Spinal cord (tissue), 10 donors: ENCODE measurements around the gene GNAL. TPM values are rescaled to one million over a fixed set of nuclear protein-coding genes. Genes with fewer than 3 reads are reported as not detected.

Source experiments
- DNase-seq, 6 donors: peaks; one replicate each; pipeline versions ENCODE4 v3.0.0 to v3.0.0-alpha.2; 2013 to 2015; ENCODE audit warnings: low spot score in 6 of 6, low read depth in 4 of 6
- H3K27ac ChIP-seq: one replicate; pipeline ENCODE4 v1.5.1; 2013; ENCODE audit warnings: low read depth, low read length, control low read depth
- H3K27me3 ChIP-seq: one replicate; pipeline ENCODE4 v1.6.1; 2013; ENCODE audit warnings: low read length; ENCODE audit not compliant: control insufficient read depth, insufficient read depth
- H3K36me3 ChIP-seq: one replicate; pipeline ENCODE4 v1.6.1; 2013; ENCODE audit warnings: low read length; ENCODE audit not compliant: control insufficient read depth, insufficient read depth
- H3K4me1 ChIP-seq: one replicate; pipeline ENCODE4 v1.6.1; 2013; ENCODE audit warnings: low read length; ENCODE audit not compliant: control insufficient read depth, insufficient read depth
- H3K4me3 ChIP-seq: one replicate; pipeline ENCODE4 v1.5.1; 2013; ENCODE audit warnings: low read depth, low read length, control low read depth
- H3K9me3 ChIP-seq: one replicate; pipeline ENCODE4 v1.6.1; 2013; ENCODE audit warnings: low read length; ENCODE audit not compliant: control insufficient read depth, insufficient read depth
- WGBS: methylation state at CpG from one replicate; pipeline ENCODE4 v1.1.5; 2013; ENCODE audit warnings: missing lambda C conversion rate; ENCODE audit not compliant: insufficient coverage; 5-methylcytosine and 5-hydroxymethylcytosine counted together
- polyA plus RNA-seq, 2 donors: library from polyadenylated mRNA; unstranded; fragments of 120-200 nt; gene quantifications; one replicate each; pipeline ENCODE4 v1.2.1, GENCODE V29; 2013; ENCODE audit not compliant: insufficient read length in 2 of 2
- total RNA-seq, 2 donors: library from RNA; depleted of rRNA in 1 of 2; stranded (reverse); fragments of 120-200 nt in 1 of 2; fragments of >200 nt in 1 of 2; gene quantifications; one replicate each; pipeline versions ENCODE4 v1.2.3 to v1.2.4, GENCODE V29; 2013 to 2014
- donor health status: healthy.

The GNAL gene
- total and polyA plus RNA-seq, 4 donors, result 30.2 to 81.0 (median 70.7) TPM

DNA sequence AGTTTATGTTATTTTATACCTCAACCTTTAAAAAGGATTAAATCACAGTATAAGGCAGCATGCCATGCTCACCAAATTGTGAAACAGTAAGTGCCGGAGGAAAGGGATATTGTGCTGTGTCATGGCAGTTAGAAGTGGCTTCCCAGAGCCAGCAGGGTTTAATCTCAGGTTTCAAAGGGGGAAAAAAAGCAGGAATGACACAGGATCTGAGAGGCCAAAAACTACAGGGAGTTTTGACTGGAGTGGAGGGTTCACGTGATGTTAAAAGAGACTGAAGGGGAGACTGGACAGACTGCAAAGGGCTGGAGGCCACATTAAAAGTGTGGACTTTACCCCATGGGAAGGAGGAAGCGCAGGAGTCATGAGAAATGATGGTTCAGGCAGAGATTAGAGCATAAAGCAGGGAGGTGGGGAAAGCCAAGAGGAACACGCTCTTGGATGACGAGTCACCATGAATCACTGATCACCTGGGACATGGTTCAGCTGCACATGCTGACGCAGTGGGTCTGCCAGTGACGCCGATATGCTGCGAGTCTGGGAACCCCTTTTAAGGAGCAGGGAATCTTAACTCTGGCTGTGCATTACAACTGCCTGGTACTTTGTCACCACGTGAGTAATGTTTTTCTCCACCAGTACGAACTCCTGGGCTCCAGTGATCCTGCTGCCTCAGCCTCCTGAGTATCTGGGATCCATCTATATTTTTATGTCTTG, 168.3 kb downstream of the GNAL start:
- Histone ChIP-seq H3K36me3 (peaks cover 13% of the 10 kb centered on the region), H3K27me3 (no peaks in the 10 kb centered on the region), H3K4me3 (no peak overlapping the region), H3K9me3 (no peaks in the 10 kb centered on the region), H3K4me1 (peaks cover 4% of the 10 kb centered on the region), H3K27ac (peak overlapping the region; percentile 42)
- WGBS, result 48% methylated on average over 9 of the region's 11 CpGs
- peak in 2 of 6 donors; percentile 24 to 65 for DNase-seq

DNA sequence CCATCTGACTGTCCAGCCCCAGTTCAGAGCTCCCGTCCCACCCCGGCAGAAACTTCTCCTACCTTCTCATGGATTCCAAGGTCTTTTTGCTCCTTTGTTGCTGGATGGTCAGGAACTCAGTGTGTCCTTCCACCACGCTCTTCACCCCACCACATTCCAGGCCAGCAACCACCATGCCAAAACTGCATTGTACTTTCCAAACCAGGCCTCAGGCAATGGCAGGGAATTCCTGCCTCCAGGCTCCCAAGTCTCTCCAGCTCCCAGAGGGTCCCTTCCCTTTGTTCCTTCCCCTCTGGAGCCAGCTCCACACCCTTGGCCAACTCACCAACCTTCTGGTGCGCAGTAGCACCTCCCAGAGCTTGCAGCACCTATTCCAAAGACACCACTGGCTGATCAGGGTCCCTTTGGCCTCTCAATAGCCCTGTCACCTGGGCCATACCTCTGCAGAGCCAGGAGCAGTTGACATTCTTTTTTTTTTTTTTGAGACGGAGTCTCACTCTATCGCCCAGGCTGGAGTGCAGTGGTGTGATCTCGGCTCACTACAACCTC, 170.3 kb downstream of the GNAL start:
- H3K27ac ChIP-seq, result no peak overlapping the region
- H3K9me3 ChIP-seq, result no peaks in the 10 kb centered on the region
- peaks cover 13% of the 10 kb centered on the region for H3K36me3 ChIP-seq
- H3K4me3 ChIP-seq, result no peak overlapping the region
- no peak for DNase-seq
- 88% methylated on average over 4 of the region's 7 CpGs for whole genome bisulfite sequencing
- H3K27me3 ChIP-seq, result no peaks in the 10 kb centered on the region
- no peaks in the 10 kb centered on the region for H3K4me1 ChIP-seq

DNA sequence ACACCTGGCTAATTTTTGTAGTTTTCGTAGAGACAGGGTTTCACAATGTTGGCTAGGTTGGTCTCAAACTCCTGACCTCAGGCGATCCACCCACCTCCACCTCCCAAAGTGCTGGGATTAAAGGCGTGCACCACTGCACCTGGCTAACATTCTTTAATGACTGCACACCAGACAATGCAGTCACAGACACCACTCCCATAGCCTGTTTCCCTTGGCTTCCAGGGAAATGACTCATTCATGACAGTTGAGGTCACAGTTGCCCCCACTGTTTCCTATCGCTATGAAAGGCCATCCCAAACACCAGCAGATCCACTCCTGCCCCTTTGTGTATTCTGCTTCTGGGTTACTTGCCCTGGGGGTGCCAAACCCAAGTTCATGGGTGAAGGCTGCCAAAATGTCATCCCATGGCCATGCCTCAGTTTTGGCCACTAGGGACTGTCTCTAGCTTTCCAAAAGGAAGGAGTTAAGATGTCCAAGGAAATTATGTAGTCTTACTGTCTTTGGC, 170.9 kb downstream of the GNAL start:
- H3K9me3 ChIP-seq, result no peaks in the 10 kb centered on the region
- DNase-seq, result no peak
- H3K27me3 ChIP-seq, result no peaks in the 10 kb centered on the region
- H3K4me1 ChIP-seq, result no peaks in the 10 kb centered on the region
- 94% methylated on average over 4 of the region's 4 CpGs for WGBS
- no peak overlapping the region for H3K27ac ChIP-seq
- H3K4me3 ChIP-seq, result no peak overlapping the region
- H3K36me3 ChIP-seq, result peaks cover 11% of the 10 kb centered on the region

DNA sequence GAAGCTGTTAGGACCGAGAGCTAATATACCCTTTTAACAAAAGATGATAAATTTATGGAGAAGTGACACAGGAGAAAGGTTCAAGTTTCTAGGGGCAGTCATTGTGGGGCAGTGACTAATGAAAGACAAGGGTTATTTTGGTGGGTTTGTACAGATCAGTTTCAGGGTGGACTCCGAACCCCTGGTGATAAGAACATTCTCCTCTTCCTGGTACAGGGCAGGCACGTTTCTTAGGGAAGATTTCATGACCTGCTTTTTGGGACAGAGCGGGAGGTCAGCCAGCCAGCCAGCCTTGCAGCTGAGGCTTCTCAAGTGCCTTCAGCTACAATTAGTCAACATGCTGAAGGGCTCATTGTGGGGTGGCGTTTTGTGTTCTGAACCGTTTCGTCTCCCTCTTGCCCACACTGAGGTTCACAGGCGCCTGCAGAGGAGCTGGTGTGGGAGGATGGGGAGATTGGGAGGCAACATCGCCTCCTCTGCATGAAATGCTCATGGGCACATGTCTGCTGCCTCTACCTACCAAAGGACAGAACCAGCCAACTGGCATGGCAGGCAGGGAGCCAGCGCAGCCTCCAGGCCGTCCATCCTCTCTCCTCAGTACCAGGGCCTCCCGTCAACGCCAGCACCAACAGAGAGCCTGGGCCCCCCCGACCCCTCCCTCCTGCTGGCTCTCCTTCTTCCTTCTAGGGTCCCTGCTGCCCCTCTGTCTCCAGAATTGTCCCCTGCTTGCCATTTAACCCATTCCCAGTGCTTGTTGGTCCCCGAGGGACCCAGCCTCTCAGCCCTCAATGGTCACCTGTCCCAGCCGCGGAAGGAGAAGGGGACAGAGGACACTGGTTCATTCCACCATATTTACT, 171.8 kb downstream of the GNAL start:
- Histone ChIP-seq H3K27ac (no peak overlapping the region), H3K4me1 (no peaks in the 10 kb centered on the region), H3K4me3 (no peak overlapping the region), H3K9me3 (no peaks in the 10 kb centered on the region), H3K36me3 (peaks cover 15% of the 10 kb centered on the region), H3K27me3 (no peaks in the 10 kb centered on the region)
- WGBS, result 80% methylated on average over 13 of the region's 17 CpGs
- no peak for DNase-seq

DNA sequence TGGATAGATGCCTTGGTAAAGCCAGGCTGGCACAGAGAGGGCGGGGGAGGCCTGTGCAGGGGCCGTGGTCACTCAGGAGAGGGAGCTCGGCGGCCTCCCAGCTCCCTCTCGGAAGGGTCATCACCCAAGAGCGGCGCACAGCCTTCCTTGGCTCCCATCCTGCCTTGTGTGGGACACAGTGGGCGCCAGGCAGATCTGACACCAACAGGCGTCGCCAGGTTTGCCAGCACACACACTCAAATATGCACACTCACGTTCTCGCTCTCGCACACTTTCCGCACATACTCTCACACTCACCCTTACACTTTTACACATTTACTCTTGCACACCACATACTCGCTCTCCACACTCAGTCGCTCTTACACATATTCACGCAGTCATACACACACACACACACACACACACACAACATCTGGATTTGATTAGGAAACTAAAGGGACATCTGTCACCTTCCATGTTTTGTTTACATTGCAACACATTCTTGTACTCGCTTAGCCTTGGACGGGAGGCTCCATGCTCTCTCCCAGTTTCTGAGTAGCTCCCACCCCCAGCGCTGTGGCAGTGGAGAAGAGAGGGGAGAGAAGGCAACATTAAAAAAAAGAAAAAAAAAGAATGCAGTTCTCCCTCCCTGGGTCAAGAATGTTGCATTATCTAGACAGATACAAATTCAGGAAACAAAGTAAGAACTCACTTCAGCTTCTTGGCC, 172.7 kb downstream of the GNAL start:
- no peak for DNase-seq
- Histone ChIP-seq H3K27me3 (no peaks in the 10 kb centered on the region), H3K9me3 (no peaks in the 10 kb centered on the region), H3K36me3 (peaks cover 20% of the 10 kb centered on the region), H3K27ac (no peak overlapping the region), H3K4me1 (no peaks in the 10 kb centered on the region), H3K4me3 (no peak overlapping the region)
- WGBS, result 92% methylated on average over 16 of the region's 20 CpGs

DNA sequence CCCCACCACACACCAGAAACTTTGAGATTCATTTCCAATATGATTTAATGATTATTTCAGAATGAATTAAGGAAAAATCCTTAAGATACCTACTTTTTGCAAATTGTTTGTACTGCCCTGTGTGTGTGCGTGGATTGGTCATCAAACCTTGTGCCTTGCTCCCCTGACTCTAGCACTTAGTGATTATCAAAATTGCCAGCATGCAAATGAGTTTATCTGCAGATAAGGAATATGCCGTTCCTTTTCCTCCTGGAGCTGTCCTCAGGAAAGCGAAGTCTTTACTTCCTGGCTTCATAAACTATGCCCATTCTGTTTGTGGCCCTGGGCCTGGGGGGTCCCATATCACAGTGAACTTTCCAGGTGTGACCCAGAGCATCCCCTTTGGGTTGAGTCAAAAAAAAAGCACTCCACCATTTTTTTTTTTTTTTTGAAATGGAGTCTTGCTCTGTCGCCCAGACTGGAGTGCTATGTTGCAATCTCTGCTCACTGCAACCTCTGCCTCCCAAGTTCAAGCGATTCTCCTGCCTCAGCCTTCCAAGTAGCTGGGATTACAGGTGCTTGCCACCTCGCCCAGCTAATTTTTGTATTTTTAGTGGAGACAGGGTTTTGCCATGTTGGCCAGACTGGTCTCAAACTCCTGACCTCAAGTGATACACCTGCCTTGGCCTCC, 173.5 kb downstream of the GNAL start:
- Histone ChIP-seq H3K4me3 (no peak overlapping the region), H3K9me3 (no peaks in the 10 kb centered on the region), H3K4me1 (no peaks in the 10 kb centered on the region), H3K27me3 (no peaks in the 10 kb centered on the region), H3K36me3 (peaks cover 22% of the 10 kb centered on the region), H3K27ac (no peak overlapping the region)
- no peak for DNase-seq
- WGBS, result 89% methylated on average over 5 of the region's 6 CpGs

DNA sequence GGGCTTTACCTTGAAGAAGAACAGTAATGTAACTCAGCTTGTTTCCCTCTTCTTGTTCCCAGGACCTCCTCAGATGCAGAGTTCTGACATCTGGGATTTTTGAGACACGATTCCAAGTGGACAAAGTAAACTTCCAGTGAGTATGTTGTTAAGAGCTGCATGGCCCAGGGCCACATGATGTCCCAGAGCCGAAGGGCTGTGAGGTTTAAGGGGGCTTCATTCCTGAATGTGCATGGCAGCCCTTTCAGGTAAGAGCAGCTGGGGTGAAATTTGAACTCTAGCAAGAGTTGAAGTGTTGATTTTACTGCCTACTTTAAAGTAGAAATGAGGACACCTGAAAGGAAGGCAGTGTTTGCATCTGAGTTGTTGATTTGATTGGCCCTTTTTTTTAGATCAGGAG, 175.4 kb downstream of the GNAL start:
- Histone ChIP-seq H3K9me3 (no peaks in the 10 kb centered on the region), H3K36me3 (peaks cover 30% of the 10 kb centered on the region), H3K27ac (no peak overlapping the region), H3K4me3 (no peak overlapping the region), H3K4me1 (no peaks in the 10 kb centered on the region), H3K27me3 (no peaks in the 10 kb centered on the region)
- no peak for DNase-seq
- 95% methylated on average over 2 of the region's 2 CpGs for WGBS

DNA sequence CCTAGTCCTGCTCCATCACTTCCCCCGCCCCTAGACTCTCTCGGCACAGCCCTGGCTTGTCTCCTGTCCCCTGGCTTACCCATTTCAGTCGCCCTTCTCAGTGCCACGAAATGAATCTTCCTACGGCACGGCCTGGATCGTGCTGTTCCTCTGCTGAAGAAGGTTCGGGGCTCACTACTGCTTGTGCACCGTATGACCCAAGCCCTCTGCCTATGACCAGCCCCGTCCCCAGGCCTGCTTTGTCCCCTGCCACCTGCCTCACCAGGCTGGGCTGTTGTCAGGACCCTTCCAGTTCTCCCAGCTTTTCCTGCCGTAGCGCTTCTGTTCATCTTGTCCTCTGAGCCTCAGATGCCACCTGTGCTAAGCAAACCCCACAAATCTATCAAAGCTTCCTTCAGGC, 176.0 kb downstream of the GNAL start:
- Histone ChIP-seq H3K4me1 (no peaks in the 10 kb centered on the region), H3K27me3 (no peaks in the 10 kb centered on the region), H3K36me3 (peaks cover 33% of the 10 kb centered on the region), H3K4me3 (no peak overlapping the region), H3K27ac (no peak overlapping the region), H3K9me3 (no peaks in the 10 kb centered on the region)
- 83% methylated on average over 12 of the region's 12 CpGs for WGBS
- DNase-seq, result no peak

DNA sequence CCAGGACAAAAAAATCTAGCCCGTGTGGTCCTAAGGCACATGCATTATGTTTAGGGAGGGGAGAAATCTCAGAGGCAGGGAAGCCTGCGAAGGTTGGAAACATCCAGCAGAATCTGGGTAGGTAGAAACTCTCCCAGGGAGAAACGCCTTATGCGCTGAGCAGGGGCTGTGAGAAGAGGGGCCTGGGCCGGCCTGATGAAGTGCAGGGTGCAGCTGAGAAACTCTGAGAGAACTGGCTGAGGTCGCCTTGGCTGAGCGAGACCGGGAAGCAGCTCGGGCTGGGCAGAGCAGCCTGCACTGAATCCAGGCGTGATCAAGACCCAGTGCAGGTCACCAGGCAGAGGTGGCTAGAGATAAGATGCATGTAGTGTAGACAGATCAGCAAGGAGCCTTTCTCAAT, 177.3 kb downstream of the GNAL start:
- Histone ChIP-seq H3K9me3 (no peaks in the 10 kb centered on the region), H3K4me3 (no peak overlapping the region), H3K27ac (no peak overlapping the region), H3K36me3 (peaks cover 29% of the 10 kb centered on the region), H3K27me3 (no peaks in the 10 kb centered on the region), H3K4me1 (no peaks in the 10 kb centered on the region)
- no peak for DNase-seq
- 79% methylated on average over 10 of the region's 10 CpGs for WGBS
